Activated T-cell treated with anti-CD3 and anti-CD28 coated beads, Interleukin-2, amount 50 U/mL, for 24 hours (primary cell): ENCODE results near the gene ITGA3.

Source experiments
- DNase-seq: peaks from one replicate; pipeline ENCODE4 v3.0.0-alpha.2; 2020
- H3K27ac Mint-ChIP-seq: 2 replicates; pipeline ENCODE4 v1.8.0; 2020; ENCODE audit warnings: mild to moderate bottlenecking, mixed read lengths
- H3K27me3 Mint-ChIP-seq: 2 replicates; pipeline ENCODE4 v1.8.0; 2020; ENCODE audit warnings: mixed read lengths
- H3K36me3 Mint-ChIP-seq: 2 replicates; pipeline ENCODE4 v1.8.0; 2020; ENCODE audit warnings: low read depth, mixed read lengths
- H3K4me1 Mint-ChIP-seq: 2 replicates; pipeline ENCODE4 v1.8.0; 2020; ENCODE audit warnings: low read depth, mixed read lengths
- H3K4me3 Mint-ChIP-seq: 2 replicates; pipeline ENCODE4 v1.8.0; 2020; ENCODE audit warnings: mild to moderate bottlenecking, moderate library complexity, mixed read lengths
- H3K9me3 Mint-ChIP-seq: 2 replicates; pipeline ENCODE4 v1.8.0; 2020; ENCODE audit warnings: mixed read lengths

ITGA3 gene

DNA sequence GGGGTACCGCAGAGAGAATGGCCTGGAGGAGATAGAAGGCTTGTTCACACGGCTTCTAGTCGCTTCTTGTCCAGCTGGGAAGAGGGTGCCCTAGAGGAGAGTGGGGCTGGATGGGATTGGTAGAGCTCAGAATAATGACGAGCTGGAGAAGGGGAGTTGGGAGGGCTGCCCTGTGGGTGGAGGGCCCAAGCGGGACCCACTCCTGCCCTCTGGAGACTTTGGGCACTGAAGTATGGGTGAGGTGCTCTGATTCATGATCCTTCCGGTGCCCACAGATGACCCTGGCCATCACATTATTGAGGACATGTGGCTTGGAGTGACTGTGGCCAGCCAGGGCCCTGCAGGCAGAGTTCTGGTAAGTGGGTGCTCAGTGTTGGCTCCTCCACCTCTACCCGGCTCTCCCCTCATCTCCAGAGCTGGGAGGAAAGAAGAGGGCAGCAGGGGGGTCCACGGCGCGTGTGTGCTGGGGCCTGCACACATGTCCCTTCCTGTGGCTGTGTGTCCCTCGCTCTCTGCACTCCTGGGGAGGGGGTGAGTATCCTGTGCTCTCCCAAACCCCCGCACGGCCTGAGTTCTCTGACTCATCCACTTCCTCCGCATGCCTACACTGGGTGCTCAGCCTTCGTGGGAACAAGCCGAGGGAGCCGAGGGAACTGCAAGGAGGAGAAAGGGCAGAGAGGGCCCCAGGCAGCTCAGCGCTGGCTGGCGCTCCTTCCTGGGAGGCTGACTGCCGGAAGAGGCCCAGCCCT lies 8.5 kb downstream of the ITGA3 start:
- no peak overlapping the region for H3K27ac Mint-ChIP-seq
- no peak overlapping the region for H3K4me3 Mint-ChIP-seq
- DNase-seq = no peak

DNA sequence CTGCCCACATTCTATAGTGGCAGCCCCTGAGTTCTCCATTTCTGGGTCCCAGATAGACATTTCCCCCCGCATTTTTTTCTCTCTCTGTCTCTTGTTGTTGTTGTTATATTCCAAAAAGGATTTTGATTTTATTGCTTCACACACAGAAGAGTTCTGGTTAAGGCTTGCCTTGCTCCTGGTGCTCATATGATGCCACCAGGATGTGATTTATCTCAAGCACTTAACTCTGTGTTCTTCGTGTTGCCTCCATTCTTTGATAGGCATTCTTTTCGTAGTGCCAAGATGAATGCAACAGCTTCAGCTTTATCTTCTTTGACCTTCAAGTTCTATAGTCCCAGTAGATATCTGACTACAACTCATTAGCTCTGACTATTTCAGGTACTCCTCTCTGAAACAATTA lies 9.1 kb downstream of the ITGA3 start:
- Mint-ChIP-seq H3K4me3 (no peak overlapping the region), H3K4me1 (no peaks in the 10 kb centered on the region), H3K36me3 (no peaks in the 10 kb centered on the region), H3K27me3 (no peaks in the 10 kb centered on the region), H3K27ac (no peak overlapping the region), H3K9me3 (no peaks in the 10 kb centered on the region)
- no peak for DNase-seq

More for the DNA sequence above, 8.5 kb downstream of the ITGA3 start:
- no peaks in the 10 kb centered on the region for H3K4me1 Mint-ChIP-seq
- no peaks in the 10 kb centered on the region for H3K36me3 Mint-ChIP-seq
- no peaks in the 10 kb centered on the region for H3K9me3 Mint-ChIP-seq
- no peaks in the 10 kb centered on the region for H3K27me3 Mint-ChIP-seq

DNA sequence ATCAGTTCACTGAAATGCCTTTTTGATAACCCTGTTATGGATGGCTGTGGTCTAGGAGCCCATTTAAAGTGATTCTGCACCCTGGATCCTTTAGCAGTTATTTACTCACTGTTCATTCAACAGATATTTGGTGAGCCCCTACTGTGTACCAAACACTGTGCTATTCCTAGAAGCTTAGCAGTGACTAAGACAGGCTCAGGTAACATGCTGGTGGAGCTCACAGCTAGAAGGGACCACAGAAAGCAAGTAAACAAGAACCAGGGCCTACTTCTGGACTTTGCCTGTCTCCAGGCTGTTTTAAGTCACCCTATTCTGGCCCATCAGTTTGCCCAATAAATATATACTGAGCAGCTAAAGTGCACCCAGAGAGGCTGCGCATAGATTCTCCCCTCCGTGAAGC lies 11.1 kb downstream of the ITGA3 start:
- H3K4me3 Mint-ChIP-seq = no peak overlapping the region
- no peaks in the 10 kb centered on the region for H3K4me1 Mint-ChIP-seq
- peaks cover 12% of the 10 kb centered on the region for H3K36me3 Mint-ChIP-seq
- H3K27me3 Mint-ChIP-seq = no peaks in the 10 kb centered on the region
- no peak overlapping the region for H3K27ac Mint-ChIP-seq
- DNase-seq = no peak
- H3K9me3 Mint-ChIP-seq = no peaks in the 10 kb centered on the region

DNA sequence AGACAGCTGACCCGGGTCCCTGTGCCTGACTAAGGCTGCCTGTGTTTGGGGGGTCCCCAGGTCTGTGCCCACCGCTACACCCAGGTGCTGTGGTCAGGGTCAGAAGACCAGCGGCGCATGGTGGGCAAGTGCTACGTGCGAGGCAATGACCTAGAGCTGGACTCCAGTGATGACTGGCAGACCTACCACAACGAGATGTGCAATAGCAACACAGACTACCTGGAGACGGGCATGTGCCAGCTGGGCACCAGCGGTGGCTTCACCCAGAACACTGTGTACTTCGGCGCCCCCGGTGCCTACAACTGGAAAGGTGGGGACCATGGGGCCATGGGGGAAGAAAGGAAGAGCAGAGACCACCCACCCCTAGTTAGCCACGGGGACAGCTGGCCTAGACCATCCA lies 12.1 kb downstream of the ITGA3 start:
- Mint-ChIP-seq H3K4me3 (no peak overlapping the region), H3K4me1 (no peaks in the 10 kb centered on the region)

DNA sequence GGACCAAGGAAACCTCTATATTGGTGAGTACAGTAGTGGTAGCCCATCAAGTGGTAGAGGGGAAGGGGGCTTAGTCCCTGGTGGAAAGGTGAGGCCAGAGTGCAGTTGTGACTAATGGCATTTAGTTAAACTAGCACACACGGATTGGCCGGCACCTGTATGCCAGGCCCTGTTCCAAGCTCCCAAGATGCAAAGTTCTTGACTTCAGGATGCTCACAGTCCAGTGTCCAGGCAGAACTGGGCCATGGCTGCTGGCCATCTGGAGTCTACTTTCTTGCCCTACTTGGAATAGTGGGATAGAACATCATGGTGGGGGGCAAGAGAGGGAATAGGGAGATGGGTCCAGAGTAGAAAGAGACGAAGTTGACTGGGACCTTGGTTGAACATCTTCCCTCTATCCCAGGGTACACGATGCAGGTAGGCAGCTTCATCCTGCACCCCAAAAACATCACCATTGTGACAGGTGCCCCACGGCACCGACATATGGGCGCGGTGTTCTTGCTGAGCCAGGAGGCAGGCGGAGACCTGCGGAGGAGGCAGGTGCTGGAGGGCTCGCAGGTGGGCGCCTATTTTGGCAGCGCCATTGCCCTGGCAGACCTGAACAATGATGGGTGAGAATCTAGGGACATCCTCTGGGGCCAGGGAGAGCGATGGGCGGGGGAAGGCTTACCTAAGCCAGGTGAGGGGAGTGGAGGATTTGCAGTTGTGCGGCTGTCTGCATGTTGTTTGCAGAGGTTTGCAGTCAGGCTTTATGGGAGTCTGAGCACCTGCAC lies 15.2 kb downstream of the ITGA3 start:
- Mint-ChIP-seq H3K27me3 (no peaks in the 10 kb centered on the region), H3K4me1 (no peaks in the 10 kb centered on the region), H3K27ac (no peak overlapping the region), H3K9me3 (no peaks in the 10 kb centered on the region), H3K4me3 (no peak overlapping the region), H3K36me3 (peaks cover 14% of the 10 kb centered on the region)
- DNase-seq = no peak

More for the DNA sequence above, 12.1 kb downstream of the ITGA3 start:
- DNase-seq = no peak
- Mint-ChIP-seq H3K9me3 (no peaks in the 10 kb centered on the region), H3K27ac (no peak overlapping the region), H3K36me3 (peaks cover 12% of the 10 kb centered on the region), H3K27me3 (no peaks in the 10 kb centered on the region)

DNA sequence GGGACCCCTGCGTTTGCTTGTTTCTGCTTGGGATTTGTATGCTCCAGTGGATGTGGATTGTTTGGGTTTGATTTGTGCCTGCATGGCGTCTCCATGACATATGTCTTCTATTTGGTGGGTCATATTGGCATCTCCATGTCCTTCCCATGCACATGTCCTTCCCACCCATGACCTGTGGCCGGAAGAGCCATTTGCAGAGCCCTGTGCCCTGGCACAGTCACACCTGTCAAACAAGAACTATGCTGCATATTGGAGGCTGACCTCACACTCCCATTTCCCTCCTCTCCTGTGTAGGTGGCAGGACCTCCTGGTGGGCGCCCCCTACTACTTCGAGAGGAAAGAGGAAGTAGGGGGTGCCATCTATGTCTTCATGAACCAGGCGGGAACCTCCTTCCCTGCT lies 15.8 kb downstream of the ITGA3 start:
- no peaks in the 10 kb centered on the region for H3K4me1 Mint-ChIP-seq
- peaks cover 14% of the 10 kb centered on the region for H3K36me3 Mint-ChIP-seq
- H3K9me3 Mint-ChIP-seq = no peaks in the 10 kb centered on the region
- no peak overlapping the region for H3K27ac Mint-ChIP-seq
- no peaks in the 10 kb centered on the region for H3K27me3 Mint-ChIP-seq
- no peak overlapping the region for H3K4me3 Mint-ChIP-seq
- DNase-seq = no peak

DNA sequence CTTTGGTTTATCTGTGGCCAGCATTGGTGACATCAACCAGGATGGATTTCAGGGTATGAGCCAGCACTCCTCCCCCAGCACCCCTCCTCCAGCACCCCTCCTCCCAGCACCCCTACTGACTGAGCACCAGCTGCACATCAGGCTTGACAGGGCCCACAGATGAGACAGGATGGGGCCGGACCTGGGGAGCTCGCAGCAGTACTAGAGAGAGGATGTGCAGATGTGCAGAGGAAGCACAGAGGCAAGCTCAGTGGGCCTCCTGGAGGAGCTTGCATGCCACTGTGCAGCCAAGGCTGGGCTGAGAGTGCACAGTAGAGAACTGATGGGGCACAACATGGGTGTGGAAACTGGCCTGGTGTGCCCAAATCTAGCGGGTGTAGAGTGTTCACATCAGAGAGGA lies 16.2 kb downstream of the ITGA3 start:
- H3K4me3 Mint-ChIP-seq = no peak overlapping the region
- no peak for DNase-seq
- H3K27ac Mint-ChIP-seq = no peak overlapping the region
- no peaks in the 10 kb centered on the region for H3K27me3 Mint-ChIP-seq
- peaks cover 16% of the 10 kb centered on the region for H3K36me3 Mint-ChIP-seq
- no peaks in the 10 kb centered on the region for H3K9me3 Mint-ChIP-seq
- no peaks in the 10 kb centered on the region for H3K4me1 Mint-ChIP-seq

DNA sequence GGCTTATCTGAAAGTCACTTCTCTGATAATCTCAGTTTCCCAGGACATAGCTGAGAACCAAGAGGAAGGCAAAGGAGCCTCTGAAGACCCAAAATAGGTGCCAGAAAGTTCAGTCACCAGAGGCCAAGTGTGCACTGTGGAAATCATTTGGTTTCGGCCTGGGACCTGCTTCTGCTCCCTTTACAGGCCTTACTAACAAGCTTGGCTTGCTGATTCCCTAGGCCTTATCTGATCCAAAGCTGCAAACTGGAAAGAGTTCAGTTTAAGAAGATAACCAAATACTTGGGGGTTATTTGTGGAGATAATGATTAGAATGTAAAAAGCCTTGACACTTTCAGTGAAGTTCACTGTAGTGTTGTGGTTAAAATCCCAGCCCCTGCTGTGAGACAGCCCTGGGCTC lies 17.0 kb downstream of the ITGA3 start:
- Mint-ChIP-seq H3K27ac (no peak overlapping the region), H3K36me3 (peaks cover 21% of the 10 kb centered on the region), H3K4me3 (no peak overlapping the region), H3K9me3 (no peaks in the 10 kb centered on the region), H3K4me1 (no peaks in the 10 kb centered on the region), H3K27me3 (no peaks in the 10 kb centered on the region)
- no peak for DNase-seq

DNA sequence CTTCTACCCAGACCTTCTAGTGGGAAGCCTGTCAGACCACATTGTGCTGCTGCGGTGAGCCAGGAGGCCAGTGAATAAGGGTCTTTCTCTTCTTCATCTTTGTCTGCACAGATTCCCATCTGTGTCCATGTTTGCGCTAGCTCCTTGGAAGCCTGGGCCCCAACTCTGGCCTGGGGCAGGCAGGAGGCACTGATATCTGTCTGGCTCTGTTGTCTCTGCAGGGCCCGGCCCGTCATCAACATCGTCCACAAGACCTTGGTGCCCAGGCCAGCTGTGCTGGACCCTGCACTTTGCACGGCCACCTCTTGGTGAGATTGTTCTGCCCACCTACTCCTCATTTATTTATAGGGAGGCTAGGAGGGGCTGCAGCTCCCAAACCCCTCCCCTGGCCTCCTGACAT lies 18.3 kb downstream of the ITGA3 start:
- DNase-seq = no peak
- Mint-ChIP-seq H3K4me3 (no peak overlapping the region), H3K4me1 (no peaks in the 10 kb centered on the region), H3K27ac (no peak overlapping the region), H3K36me3 (peaks cover 24% of the 10 kb centered on the region), H3K27me3 (no peaks in the 10 kb centered on the region), H3K9me3 (no peaks in the 10 kb centered on the region)

DNA sequence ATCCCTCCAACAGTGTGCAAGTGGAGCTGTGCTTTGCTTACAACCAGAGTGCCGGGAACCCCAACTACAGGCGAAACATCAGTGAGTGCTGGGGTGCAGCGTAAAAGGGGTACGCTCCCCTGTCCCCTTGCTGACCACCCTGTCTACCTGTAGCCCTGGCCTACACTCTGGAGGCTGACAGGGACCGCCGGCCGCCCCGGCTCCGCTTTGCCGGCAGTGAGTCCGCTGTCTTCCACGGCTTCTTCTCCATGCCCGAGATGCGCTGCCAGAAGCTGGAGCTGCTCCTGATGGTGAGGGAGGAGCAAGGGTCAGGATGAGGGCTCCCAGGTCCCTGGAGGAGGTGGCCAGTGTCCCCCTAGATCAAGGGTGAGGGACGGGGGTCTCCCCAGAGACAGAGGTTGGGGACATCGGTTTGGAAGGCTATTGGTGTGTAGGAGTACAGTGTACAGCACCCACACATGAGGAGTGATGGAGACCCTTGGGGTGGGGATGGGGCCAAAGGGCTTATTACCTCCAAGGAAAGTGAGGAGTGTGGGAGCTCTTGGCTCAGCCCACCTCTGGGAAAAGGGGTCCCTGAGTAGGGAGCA lies 19.6 kb downstream of the ITGA3 start:
- DNase-seq = no peak
- Mint-ChIP-seq H3K4me3 (no peak overlapping the region), H3K27me3 (no peaks in the 10 kb centered on the region)

DNA sequence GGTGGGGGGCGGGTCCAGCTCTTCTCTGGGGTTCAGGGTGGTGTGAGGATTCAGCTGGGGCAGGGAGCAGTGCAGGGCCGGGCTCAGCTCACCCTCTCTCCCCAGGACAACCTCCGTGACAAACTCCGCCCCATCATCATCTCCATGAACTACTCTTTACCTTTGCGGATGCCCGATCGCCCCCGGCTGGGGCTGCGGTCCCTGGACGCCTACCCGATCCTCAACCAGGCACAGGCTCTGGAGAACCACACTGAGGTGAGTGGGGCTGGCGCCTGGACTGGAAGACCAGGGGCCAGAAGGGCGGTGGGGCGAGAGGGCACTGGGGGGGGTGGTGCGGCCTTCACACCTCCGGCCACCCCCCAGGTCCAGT lies 20.3 kb downstream of the ITGA3 start:
- H3K4me3 Mint-ChIP-seq = no peak overlapping the region

More for the DNA sequence above, 19.6 kb downstream of the ITGA3 start:
- Mint-ChIP-seq H3K36me3 (peaks cover 24% of the 10 kb centered on the region), H3K27ac (no peak overlapping the region), H3K4me1 (no peaks in the 10 kb centered on the region), H3K9me3 (no peaks in the 10 kb centered on the region)

DNA sequence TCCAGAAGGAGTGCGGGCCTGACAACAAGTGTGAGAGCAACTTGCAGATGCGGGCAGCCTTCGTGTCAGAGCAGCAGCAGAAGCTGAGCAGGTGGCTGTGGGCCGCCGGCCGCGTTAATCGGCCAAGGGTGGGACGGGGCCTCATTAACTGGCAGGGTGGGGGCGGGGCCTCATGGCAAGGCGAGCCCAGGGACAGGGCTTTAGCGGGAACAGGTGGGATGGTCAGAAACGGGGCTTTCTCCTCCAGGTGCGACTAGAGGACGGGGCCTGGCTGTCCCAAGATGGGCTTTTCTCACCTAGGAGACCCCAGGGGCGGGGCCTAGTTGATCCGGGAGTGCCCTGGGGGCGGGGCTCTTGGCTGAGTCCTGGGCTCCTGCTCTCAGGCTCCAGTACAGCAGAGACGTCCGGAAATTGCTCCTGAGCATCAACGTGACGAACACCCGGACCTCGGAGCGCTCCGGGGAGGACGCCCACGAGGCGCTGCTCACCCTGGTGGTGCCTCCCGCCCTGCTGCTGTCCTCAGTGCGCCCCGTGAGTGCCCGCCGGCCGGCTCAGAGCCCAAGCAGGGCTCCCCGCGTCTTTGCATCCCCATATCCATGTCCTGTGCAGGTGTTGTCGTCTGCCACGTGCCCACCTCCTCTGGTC lies 20.8 kb downstream of the ITGA3 start:
- no peak overlapping the region for H3K27ac Mint-ChIP-seq
- DNase-seq = no peak
- H3K27me3 Mint-ChIP-seq = no peaks in the 10 kb centered on the region
- H3K4me3 Mint-ChIP-seq = no peak overlapping the region
- H3K4me1 Mint-ChIP-seq = no peaks in the 10 kb centered on the region
- no peaks in the 10 kb centered on the region for H3K9me3 Mint-ChIP-seq
- H3K36me3 Mint-ChIP-seq = peaks cover 14% of the 10 kb centered on the region

More for the DNA sequence above, 20.3 kb downstream of the ITGA3 start:
- Mint-ChIP-seq H3K27ac (no peak overlapping the region), H3K9me3 (no peaks in the 10 kb centered on the region), H3K27me3 (no peaks in the 10 kb centered on the region), H3K36me3 (peaks cover 20% of the 10 kb centered on the region), H3K4me1 (no peaks in the 10 kb centered on the region)
- DNase-seq = no peak

DNA sequence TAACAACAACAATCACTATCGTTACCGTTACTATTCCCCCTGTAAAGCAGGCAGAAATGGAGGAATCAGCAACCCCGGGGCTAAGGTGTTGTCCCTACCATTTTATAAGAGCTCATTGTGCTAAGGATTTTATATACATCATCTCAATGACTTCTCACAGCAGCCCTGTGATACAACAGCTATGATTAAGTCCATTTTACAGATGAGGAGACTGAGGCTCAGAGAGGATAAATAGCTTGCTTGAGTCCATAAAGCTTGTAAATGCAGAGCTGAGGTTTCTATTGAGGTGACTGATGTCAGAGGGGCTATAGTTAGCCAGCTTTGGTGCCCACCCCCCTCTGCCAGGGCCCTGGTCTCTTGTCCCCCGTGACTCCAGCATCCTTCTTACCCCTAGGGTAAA lies 22.5 kb downstream of the ITGA3 start:
- Mint-ChIP-seq H3K9me3 (no peaks in the 10 kb centered on the region), H3K27me3 (no peaks in the 10 kb centered on the region), H3K27ac (no peak overlapping the region), H3K4me3 (no peak overlapping the region), H3K36me3 (peaks cover 12% of the 10 kb centered on the region), H3K4me1 (no peaks in the 10 kb centered on the region)
- no peak for DNase-seq

DNA sequence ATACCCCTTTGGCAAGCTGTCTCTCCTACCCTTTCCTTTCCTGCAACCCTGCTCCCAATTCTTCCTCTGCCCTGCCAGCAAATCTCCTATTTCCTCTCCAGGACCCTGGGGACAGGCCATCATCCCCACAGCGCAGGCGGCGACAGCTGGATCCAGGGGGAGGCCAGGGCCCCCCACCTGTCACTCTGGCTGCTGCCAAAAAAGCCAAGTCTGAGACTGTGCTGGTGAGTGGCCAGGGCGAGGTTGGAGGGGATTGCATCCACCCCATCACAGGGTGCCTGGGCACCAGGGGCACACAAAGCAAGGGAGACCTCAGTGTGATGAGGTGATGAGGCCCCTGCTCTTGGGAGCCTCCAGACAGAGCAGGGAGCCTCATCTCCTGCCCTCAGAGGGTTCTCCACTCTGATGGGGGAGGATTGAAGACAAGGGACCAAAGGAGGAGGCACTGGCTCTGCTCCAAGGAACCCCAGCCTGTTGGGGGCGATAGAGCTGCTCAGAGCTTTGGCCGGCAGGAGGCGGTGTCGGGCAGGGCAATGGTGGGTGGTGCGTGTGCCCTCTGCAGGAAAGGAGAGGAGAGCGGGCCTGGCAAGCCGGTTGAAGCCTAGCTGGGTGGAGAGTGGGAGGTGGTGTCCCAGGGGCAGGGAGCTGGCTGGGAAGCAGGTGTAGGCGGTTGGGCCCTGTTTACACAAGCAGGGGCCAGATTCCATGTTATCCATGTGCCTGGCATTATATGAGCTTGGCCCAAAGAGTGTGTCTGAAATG lies 23.6 kb downstream of the ITGA3 start:
- H3K27ac Mint-ChIP-seq = no peak overlapping the region
- no peaks in the 10 kb centered on the region for H3K27me3 Mint-ChIP-seq
- no peak overlapping the region for H3K4me3 Mint-ChIP-seq
- DNase-seq = no peak
- no peaks in the 10 kb centered on the region for H3K9me3 Mint-ChIP-seq
- no peaks in the 10 kb centered on the region for H3K4me1 Mint-ChIP-seq
- H3K36me3 Mint-ChIP-seq = peaks cover 10% of the 10 kb centered on the region
